COLO829 (cell line): Measurements from ENCODE around the gene DENND1A.

Source experiments
- DNase-seq: peaks from one replicate; pipeline ENCODE4 v3.0.0; 2012; ENCODE audit warnings: low spot score

Gene DENND1A

DNA sequence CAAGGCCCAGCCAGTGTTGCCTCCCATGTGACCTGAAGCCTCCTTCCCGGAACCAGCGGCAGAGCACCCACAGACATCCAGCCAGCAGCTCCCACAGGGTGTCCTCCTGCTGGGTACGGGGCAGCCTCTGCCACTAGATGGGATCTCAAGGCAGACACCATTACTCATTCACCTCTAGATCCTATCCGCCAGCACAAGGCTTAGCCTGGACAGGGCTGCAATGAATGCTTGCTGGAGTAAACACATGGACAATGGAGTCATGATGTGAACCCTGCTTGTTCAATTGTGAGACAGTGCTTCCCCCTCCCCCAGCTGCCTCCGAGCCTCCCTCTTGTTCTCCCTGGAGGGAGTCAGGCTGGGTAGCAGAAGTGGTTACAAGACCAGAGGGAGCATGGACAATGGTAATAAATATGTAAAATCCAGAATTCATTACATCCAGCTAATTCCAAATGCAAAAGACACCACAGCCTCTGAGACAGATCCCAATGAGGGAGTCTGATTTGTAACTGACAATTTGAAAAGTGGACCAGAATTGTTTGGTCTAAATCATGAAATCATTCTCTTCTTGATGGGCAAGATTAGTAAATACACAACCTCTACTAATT, 441.9 kb downstream of the DENND1A start:
- DNase-seq = no peak

DNA sequence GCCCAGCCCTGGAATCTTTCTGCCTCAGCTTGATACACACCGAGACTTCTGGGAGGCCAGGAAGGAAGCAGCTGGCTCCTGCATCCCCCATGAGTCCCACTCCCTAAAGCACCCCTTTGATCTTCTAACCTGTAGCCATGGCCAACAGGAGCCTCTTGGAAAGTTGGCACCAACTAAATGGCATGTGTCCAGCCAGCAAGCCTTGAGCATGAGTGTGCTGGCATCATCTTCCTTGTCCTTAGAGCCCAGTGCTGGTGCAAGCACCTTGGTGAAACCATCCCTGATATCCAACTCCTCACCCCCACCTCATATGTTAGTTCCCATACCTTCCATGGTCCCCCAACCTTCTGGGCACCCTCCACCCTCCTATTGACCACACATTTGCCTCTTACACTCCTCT, 443.5 kb downstream of the DENND1A start:
- no peak for DNase-seq

DNA sequence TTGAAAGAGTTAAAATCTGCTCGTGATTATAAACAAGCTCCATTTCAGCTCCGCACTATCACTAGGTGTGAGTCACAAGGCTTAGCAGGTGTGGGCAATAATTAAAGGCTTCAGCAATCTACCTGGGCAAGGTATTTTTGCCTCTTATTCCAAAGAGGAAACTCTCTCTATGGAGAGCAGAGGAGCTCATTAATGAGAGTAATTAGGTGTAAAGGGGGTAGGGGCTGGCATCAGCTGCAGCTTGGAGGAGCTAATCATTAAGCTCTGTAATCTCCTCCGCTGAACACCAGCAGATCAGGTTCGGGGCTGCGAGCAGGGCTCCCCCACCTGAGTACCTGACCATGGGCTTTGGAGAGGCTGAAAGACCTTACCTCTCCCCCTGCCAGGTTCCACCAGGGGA, 444.7 kb downstream of the DENND1A start:
- DNase-seq = no peak

DNA sequence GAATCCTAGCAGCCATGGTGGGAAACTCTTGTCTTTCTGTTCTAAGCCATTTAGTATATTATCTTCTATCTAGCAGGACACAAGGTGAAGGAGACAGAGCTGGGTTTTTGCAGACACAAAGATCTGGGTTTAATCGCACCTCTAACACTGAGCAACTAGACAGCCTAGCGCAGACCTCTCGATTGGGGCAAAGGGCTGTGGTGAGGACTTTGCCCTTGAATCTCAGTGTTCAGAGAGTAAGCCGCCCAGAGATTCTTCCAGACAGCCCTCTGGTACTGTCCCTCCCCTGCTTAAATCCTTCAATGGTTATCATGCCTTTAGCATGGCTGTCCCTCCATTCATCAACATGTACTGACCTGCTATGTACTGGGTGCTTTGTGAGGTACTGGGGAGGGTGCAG, 445.8 kb downstream of the DENND1A start:
- DNase-seq = no peak

DNA sequence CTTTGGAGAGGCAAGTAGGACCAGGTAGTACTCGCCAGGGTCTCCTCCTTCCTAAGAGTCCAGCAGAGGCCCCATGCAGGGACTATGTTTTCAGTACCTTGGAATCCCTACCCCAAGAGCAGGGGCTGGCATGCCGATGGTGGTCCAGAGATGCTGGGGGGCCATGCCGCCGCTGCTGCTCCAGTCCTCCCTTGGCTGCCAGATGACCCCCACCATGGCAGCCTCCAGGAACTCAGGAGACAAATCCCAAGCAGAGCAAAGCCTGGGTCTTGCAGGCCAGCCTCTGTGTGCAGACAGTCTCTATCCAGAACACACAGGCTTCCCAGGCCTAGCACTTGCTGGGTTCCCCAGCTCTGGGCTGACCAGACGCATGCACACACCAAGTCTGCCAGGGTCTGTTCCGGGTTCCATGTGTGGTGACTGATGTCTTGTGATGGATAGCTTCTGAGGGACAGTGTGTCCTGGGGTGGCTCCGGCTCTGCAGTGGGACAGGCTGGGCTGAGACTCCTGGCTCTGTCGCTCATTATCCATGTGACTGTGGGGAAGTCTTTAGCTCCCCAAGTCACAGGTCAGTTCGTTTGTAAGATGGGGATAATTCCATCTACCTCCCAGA, 446.6 kb downstream of the DENND1A start:
- DNase-seq = no peak

DNA sequence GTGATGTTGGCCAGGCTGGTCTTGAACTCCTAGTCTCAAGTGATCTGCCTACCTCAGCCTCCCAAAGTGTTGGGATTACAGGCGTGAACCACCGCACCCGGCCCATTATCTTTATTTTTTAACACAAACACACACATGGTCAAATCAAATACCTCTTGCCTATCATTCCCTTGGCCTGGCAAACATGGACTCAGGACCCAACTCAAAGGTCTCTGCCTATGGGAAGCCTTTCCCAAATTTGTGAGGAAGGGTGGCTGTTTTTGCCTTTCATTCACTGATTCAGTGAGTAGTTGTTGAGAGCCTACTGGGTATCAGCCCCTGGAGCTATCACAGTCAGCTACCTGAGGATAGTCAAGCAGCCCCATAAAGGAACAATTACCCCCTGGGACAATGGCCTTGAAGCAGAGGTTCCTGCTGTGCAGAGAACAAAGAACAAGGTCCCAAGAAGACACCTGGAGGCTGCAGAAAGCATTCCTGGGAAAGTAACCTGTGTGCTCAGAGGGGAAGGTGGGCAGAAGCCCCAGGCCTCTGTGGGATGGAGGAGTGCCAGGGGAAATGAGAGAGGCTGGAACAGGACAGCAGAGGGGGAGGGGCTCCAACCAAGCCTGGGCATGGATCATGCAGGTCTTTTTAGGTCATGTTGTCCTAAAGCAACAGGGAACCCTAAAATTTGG, 447.5 kb downstream of the DENND1A start:
- DNase-seq = no peak

DNA sequence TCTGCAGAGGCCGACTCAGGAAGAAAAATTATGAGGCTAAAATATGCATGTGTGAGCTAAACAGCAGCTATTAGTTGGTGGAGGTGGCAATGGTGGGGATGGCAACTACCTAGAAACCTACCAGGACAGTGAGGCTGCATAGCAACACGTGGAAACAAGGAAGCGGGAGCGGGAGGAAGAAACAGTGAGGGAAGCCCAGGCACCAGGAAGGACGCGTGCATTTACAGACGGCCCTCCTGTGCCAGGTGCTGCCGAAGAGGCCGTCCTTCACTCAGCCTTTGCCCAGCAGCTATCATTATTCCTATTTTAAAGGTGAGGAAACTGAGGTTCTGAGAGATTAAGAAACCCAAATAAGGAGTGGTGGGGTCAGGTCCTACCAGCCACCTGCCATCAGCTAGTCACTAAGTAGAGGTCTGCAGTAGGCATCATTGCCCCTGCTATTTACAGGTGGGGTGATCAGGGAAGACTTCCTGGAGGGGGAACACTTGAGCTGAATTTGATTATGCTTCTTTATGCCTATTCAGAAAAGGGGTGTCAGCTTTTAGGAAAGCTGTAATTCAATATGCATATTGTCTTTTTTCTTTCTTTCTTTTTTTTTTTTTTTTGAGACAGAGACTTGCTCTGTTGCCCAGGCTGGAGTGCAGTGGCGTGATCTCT, 448.6 kb downstream of the DENND1A start:
- no peak for DNase-seq

DNA sequence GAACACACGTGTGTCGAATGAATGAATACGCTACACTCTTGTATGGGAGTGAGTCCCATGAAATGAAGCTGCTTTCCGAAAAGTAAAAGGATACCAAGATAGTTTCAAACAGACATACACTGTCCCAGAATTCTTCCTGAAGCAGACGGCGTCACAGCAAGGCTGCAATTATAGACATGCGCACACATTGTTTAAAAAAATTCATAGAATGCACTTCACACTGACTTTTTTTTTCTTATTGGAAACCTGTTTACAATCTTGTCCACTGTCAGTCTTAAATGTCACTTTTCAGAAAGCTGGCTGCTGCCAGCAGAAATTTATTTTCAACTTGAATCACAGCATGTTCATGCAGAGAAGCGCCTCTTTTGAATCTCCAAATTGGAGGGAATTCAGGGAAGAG, 449.1 kb downstream of the DENND1A start:
- DNase-seq = no peak

DNA sequence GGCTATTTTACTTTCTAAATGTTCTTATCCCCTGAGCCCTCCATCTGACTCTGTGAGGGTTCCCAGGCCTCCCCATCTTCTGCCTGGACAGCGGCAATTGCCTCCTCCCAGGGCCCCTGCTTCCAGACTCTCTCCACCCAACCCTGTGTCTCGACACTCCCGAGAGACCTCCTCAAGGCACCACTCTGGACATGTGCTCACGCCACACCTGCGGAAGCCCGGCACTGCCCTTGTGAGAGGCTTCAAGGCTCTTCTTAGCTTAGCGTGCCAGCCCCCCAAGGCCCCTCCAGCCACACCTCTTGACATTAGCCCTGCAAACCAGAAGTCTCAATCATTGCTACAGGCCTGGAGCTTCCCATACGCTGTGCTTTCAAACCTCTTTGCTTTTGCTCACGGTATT, 449.8 kb downstream of the DENND1A start:
- DNase-seq = no peak

DNA sequence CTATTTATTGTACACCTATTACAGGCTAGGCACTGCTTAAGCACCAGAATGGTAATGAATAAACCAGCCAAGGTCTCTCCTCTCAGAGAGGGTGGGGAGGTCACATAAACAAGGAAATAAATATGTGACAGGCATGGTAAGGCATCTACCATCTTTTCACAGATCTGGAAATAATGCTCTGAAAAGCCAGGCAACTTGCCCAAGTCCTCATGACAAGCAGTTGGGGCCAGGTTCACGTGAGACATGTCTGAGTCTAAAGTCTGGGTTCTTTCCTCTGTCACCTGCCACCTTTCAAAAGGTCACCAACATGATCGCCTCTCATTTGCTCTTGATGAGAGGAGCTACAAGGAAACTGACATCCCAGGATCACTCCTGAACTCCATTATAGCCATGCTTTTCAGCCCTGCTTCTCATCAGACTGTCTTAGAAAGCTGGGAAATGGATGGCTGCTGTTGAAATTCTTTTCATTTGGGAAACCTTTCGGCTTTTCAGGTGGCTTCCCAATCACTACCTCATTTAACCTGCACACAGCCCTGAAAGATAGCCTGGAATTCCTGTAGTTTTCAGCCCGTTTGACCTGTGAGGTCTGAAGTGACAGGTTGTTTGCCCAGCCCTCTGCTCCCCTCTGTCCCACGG, 450.8 kb downstream of the DENND1A start:
- DNase-seq = no peak

DNA sequence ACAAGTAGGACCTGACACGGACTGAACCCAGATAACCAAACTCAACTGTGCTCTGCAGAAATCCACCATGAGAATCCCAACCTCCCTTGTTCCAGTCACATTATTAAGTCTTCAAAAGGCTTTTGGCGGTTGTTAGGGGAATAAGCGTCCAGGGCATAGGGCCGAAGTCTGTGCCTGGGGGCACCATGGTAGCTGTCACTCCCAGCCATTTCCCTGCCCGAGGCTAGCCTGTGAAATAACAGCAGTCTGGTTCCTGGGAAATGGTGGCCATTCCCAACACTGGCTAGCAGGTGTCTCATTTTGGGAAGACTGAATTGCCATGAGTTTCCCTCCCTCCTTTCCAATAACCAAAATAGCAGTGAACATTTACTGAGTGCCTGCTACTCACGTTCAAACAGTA, 451.8 kb downstream of the DENND1A start:
- DNase-seq = no peak

DNA sequence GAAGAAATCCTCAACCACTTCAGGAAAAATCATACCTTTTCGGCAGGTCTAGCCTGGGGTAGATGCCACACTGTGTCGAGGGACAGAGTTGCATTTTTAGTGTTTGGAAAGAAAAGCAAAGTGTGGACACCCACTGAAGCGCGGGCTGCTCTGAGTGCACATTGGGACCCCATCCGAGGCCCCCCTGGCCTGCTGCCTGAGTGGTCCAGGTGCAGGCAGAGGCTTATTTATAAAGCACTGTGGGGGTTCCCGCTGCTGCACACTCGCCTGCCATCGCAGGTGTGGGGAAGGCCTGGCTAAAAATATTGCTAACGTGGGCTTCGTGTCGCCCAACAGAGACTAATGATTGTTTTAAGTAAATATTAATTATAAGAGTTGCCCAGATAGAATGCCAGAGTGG, 454.5 kb downstream of the DENND1A start:
- no peak for DNase-seq

DNA sequence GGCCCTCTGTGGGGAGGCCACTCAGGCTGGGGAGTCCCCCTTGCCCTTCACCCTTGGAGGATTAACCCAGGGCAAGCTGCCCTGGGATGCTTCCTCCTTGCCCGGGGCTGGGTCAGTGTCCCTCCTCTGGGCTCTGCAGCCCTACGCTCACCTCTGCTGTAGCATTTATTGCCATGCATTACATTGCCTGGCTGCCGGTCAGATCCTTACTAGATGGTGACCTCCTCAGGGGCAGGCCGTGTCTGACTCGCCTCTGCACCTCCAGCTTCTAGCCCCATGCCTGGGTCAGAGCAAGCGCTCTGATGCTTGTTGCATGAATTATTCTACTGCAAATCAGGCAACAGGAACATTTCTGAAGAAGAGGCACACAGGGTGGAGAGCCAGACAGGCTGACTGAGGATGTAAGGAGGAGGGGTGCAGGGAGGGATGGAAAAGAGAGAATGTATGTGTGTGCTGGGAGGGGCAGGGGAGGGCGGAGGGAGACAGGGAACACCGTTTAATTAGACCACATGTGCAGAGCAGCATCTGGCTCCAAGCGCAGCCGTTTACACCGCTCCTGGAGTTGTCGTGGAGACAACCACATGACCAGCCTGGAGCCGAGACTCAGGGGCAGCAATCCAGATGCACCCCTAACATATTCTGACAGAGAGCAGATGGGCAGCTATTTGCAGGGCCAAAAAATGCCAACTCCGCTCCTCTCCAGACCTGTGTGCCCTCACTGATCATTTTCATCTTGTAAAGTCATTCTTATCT, 456.9 kb downstream of the DENND1A start:
- no peak for DNase-seq

DNA sequence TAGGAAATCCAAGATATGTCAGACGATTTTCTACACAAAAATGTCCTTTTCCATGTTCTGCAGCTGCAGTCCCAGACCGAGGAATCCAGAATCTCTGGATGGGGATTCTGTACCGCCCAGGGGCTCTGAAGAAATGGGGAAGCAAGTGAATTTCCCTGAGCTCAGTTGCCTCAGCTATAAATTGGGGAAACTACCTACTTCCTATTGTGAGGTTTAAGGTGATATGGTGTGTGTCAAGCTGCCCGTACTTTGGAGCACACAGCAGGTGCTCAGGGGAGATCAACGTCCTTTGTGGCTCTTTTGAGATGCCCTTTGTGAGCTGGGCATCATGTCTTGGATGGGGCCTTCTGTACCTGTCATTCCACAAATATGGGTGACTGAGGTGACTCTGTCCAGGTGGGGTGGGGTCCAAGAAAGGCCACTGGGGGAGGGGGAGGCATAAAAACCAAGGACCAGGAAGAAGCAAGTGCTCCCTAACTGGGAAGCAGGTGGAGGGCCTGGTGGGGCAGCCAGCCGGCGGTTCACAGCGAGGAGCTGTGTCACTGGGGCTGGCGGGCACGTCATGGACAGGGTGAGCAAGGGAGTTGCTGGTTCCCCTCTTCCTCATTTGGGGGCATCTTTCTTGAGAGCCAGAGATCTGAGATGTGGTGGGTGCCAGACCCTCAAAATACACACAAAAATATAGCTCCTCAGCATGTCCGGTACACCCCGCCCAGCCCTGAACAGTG, 457.9 kb downstream of the DENND1A start:
- no peak for DNase-seq

DNA sequence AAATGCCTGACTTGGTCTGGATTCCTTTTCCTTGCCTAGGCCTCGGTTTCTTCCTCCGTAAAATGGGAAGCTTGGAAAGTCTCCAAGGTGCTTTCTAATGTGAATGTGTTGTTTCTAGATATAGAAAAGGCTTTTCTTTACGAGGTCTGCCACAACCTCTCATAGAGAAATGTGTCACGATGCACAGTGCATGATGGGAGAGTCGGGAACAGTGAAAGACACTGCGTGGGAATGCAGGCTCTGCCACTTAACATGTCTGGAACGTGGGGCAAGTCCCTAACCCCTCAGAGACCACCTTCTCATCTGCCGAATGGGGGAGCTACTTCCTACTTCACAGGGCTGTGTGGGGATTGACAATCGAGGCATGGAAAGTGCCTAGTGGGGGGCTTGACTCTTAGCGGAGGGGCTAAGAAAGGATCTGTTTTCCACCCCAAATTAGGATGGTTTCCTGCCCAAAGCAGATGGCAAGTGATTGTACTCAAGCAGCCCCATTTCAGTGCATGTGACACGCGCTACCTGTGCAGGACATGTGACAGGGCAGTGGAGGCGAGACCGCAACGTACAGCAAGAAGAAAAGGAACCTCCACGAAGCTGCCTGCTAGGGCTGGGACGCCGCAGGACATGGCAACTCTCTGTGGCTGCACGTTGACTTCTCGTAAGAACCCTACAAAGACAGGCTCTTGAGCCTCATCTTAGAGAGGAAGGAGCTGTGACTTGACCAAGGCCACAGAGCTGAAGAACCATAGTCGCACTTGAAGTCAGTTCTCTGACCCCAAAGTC, 458.7 kb downstream of the DENND1A start:
- DNase-seq = no peak

DNA sequence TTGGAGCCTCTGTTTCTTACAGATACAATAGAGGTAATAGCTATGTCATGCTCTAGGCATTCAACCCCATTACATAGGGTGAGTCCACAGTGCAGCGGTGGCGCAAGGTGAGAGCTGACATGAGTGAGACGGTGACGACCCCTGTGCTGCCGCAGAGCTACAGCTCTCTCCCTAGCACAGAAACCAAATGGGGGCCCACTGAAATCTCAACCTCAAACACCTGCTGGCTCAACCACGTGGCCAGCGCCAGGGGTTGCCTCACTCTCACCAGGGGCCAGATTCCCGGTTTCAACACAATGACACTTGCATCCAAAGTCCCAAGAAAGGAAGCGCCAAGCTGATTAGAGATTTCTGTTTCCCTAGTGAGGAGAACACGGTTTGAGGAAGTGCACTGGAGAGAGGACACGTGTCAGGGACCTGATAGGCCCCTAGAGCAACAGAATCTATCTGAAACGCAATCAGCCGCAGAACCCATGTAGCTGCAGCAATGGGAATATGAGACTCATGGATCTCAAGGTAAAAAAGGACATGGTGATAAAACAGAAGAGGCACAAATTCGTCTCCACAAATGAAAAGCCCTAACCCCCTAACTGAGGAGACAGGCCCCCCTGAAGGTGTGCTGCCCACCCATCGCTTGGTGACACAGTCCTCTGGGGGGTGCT, 459.7 kb downstream of the DENND1A start:
- DNase-seq = no peak

DNA sequence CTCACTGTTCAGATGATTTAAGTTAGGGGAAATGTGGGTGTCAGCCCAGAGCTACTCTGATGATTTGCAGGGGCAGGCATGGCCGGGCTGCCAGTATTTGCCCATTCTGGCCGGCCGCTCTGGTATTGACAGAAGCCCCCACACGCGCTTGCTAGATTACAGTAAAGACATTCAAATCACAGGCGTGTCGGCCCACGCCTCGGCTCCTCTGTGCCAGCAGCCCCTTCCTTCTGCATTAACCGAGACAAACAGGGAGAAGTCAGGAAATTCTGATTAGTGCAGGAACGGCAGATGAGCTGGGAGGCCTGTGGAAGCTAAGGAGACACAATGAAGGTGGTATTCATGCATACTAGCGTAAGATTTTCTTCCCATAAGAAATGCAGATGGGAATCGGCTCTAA, 460.6 kb downstream of the DENND1A start:
- no peak for DNase-seq

DNA sequence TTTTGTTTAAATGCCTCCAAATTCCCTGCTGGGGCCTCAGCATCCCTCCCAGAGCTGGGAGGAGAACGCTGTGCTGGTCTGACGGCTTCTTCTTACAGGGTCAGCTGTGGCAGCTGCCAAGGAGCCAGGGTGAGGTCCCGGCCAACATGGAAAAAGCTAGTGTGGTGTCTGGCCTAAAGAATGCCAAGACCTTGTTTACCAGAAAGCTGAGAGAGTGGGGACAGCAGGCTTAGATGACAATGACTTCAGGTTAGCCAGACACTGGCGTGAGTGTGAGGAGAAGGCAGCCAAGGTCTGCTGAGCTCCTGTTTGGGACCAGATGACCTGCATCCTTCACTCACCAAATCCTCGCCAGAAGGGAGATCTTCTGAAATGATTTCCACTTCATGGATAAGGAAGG, 461.4 kb downstream of the DENND1A start:
- no peak for DNase-seq

DNA sequence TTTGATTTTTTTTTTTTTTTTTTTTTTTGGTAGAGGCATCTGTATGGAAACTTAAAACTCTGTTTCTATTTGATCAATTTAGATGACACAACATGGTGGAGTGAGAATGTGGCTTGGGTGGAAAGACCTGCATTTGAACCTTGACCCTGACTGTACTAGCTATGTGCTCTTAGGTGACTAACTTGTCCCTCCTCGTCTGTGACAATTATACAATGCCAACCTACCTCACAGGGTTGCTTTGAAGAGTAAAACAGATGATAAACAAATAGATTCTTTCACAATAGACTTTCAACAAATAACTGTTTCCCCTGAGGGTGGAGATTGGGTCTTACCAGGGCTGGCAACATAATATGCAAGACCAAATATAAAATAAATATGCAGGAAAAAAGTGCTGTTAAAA, 464.6 kb downstream of the DENND1A start:
- no peak for DNase-seq

DNA sequence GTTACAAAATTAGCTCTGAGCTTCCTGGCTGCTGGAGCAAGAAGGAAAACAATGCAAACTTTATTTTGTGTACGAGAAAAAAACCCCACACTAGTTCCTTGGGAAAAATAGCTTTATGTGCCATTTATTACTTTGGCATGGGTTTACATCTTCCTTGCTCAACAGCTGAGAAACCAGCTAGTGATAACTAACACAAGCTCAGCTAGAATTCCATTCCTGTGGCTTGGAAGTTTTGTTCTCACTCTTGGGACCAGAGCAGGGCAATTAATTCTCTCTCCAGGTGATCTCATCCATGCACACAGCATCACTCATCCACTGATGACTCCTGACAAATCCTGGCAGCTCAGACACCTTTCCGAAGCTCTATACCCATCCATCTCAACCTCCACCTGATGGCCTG, 469.8 kb downstream of the DENND1A start:
- DNase-seq = no peak
